Caco-2 (cell line): ENCODE data around the gene STPG3. TPM values are rescaled to one million over a fixed set of nuclear protein-coding genes. Genes with fewer than 3 reads are reported as not detected.
A peak's percentile ranks its signal among the peaks of the same experiment; 100 is the strongest.
"Not testable (repeated sequence)": the region's sequence is repeated elsewhere in the genome, so short reads cannot be mapped to it uniquely, and the experiment has no call there.

Source experiments
- BruUV-seq: library from RNA; stranded (reverse); fragments of 400-500 nt; replicated peaks from 2 replicates; lab custom pipeline; 2021; lab: Mats Ljungman, UMichigan
- CTCF ChIA-PET: fragments of 300-600 bp; sonication (Branson Sonifier 250); formaldehyde crosslinking; loops from one replicate; lab custom pipeline; 2022; ENCODE audit warnings: antibody characterized with exemption; lab: Charles Lee
- POLR2A ChIA-PET: fragments of 300-600 bp; sonication (Branson Sonifier 250); formaldehyde crosslinking; loops from one replicate; lab custom pipeline; 2022; ENCODE audit warnings: antibody characterized with exemption; lab: Charles Lee
- DNase-seq, 2 experiments: peaks; one replicate each; pipeline versions ENCODE4 v3.0.0 to v3.0.0-alpha.2; 2020 to 2022
- H3K27me3 ChIP-seq: replicated peaks from 2 replicates; pipeline ENCODE4 v1.6.0; 2011; ENCODE audit warnings: low read length; ENCODE audit not compliant: control insufficient read depth, insufficient read depth
- H3K36me3 ChIP-seq: 2 replicates; pipeline ENCODE4 v1.5.1; 2011; ENCODE audit warnings: low read length; ENCODE audit not compliant: control insufficient read depth, insufficient read depth
- H3K4me1 ChIP-seq: fragments of 250-450 bp; sonication (Bioruptor Pico); 2 replicates; pipeline ENCODE4 v1.5.1; 2020; ENCODE audit warnings: mild to moderate bottlenecking
- H3K4me3 ChIP-seq: 2 replicates; pipeline ENCODE4 v1.5.1; 2011; ENCODE audit warnings: low read depth, mild to moderate bottlenecking, control low read depth, low read length
- H3K9me3 ChIP-seq: fragments of 250-450 bp; sonication (Bioruptor Pico); 2 replicates; pipeline ENCODE4 v1.5.1; 2020; ENCODE audit warnings: mild to moderate bottlenecking, moderate library complexity
- H3K27ac Mint-ChIP-seq: one replicate; pipeline ENCODE4 v1.8.0; 2022; ENCODE audit warnings: mixed read lengths; ENCODE audit not compliant: unreplicated experiment
- H3K27me3 Mint-ChIP-seq: one replicate; pipeline ENCODE4 v1.8.0; 2022; ENCODE audit warnings: mixed read lengths; ENCODE audit not compliant: insufficient read depth, unreplicated experiment
- H3K36me3 Mint-ChIP-seq: one replicate; pipeline ENCODE4 v1.8.0; 2022; ENCODE audit warnings: mild to moderate bottlenecking, mixed read lengths; ENCODE audit not compliant: insufficient read depth, unreplicated experiment
- H3K4me1 Mint-ChIP-seq: one replicate; pipeline ENCODE4 v1.8.0; 2022; ENCODE audit warnings: low read depth, mixed read lengths; ENCODE audit not compliant: unreplicated experiment
- H3K4me3 Mint-ChIP-seq: one replicate; pipeline ENCODE4 v1.8.0; 2022; ENCODE audit warnings: mild to moderate bottlenecking, moderate library complexity, mixed read lengths; ENCODE audit not compliant: unreplicated experiment
- H3K9me3 Mint-ChIP-seq: one replicate; pipeline ENCODE4 v1.8.0; 2022; ENCODE audit warnings: mixed read lengths; ENCODE audit not compliant: unreplicated experiment
- CTCF ChIP-seq, 2 experiments: fragments of 200-600 bp in 1 of 2; IDR thresholded peaks; 1 replicate in 1 of 2; 2 replicates in 1 of 2; pipeline versions ENCODE4 v1.5.1 to v1.8.0; 2011 to 2022; ENCODE audit warnings: antibody characterized with exemption in 1 of 2, control low read depth in 1 of 2, inconsistent platforms in 1 of 2, low read depth in 1 of 2, low read length in 1 of 2, mild to moderate bottlenecking in 1 of 2, moderate library complexity in 1 of 2; ENCODE audit not compliant: insufficient read depth in 1 of 2, severe bottlenecking in 1 of 2, unreplicated experiment in 1 of 2
- intact Hi-C: fragments of 100-400 bp; cut with micrococcal nuclease; formaldehyde crosslinking; loops from one replicate; pipeline ENCODE4 v1.10.0; 2022; ENCODE audit not compliant: unreplicated experiment
- total RNA-seq: library from RNA; stranded (reverse); gene quantifications from 2 replicates; pipeline ENCODE4 v1.2.3, GENCODE V29; 2022

STPG3 gene
- total RNA-seq, 1 experiment from 2014 or later = not detected

- no peaks in the 10 kb centered on the region for H3K9me3 ChIP-seq
- H3K4me3 ChIP-seq = no peak overlapping the region
- peaks cover 28% of the 10 kb centered on the region for H3K4me1 ChIP-seq
- Mint-ChIP-seq H3K9me3 (no peaks in the 10 kb centered on the region), H3K36me3 (peaks cover 47% of the 10 kb centered on the region), H3K4me1 (peaks cover 13% of the 10 kb centered on the region), H3K27me3 (peaks cover 3% of the 10 kb centered on the region), H3K4me3 (no peak overlapping the region), H3K27ac (no peak overlapping the region)
- H3K36me3 ChIP-seq = 0 out of 2 replicates have a peak, but pooled peaks cover 2% of the 10 kb centered on the region
- no peak for DNase-seq
- intact Hi-C loops = loop anchor here (5.0 kb wide), 1 partner anchor 36 kb away; the partner anchor contains the start of gene TPRN
- CTCF ChIA-PET = interaction anchor here (1.5 kb wide), 1 partner anchor 15 kb away, joined by 3 read pairs; no protein-coding TSS in a partner anchor
- no peaks in the 10 kb centered on the region for H3K27me3 ChIP-seq
- POLR2A ChIA-PET = no interaction called here
- BruUV-seq = no TSS peak
- TF ChIP-seq CTCF (IDR thresholded peaks at IDR 0.05; ENCODE audit: insufficient read depth in 1 of 2, low read depth in 1 of 2, low read length in 1 of 2, severe bottlenecking in 1 of 2, unreplicated experiment in 1 of 2) = no peak
These were observed 13.0 kb upstream of the STPG3 start for GRCh38 chr9:137237759-137238726.

GRCh38 chr9:137239541-137240200, 11.4 kb upstream of the STPG3 start:
- ChIA-PET POLR2A (interaction anchor here (0.6 to 2.4 kb wide), 9 partner anchors 15 to 169 kb away, joined by 3 to 39 read pairs (median 9); partner anchors contain the start of genes NELFB, RNF208 and SAPCD2), CTCF (interaction anchor here (0.7 to 1.6 kb wide), 8 partner anchors 10 to 292 kb away, joined by 3 to 6 read pairs (median 3); no protein-coding TSS in a partner anchor)
- intact Hi-C loops = loop anchor here (2.0 to 10.0 kb wide), 4 partner anchors 17 to 445 kb away; partner anchors contain the start of genes CCDC183, RNF208, TMEM141 and TPRN
- peak overlapping the region; percentile 74 for H3K27ac Mint-ChIP-seq
- not testable (repeated sequence) for H3K27me3 Mint-ChIP-seq, H3K9me3 Mint-ChIP-seq, H3K9me3 ChIP-seq, H3K27me3 ChIP-seq, H3K36me3 ChIP-seq, DNase-seq, BruUV-seq
- H3K4me1 ChIP-seq = peaks cover 32% of the 10 kb centered on the region
- H3K36me3 Mint-ChIP-seq = peaks cover 56% of the 10 kb centered on the region
- peaks cover 12% of the 10 kb centered on the region for H3K4me1 Mint-ChIP-seq
- H3K4me3 Mint-ChIP-seq = peak overlapping the region; percentile 80
- peak overlapping the region; percentile 80 for H3K4me3 ChIP-seq

GRCh38 chr9:137240318-137240840, 10.7 kb upstream of the STPG3 start:
- intact Hi-C loops = loop anchor here (2.0 to 10.0 kb wide), 3 partner anchors 18 to 446 kb away; partner anchors contain the start of genes CCDC183, RNF208 and TMEM141
- H3K27ac Mint-ChIP-seq = peak overlapping the region; percentile 95
- peaks cover 7% of the 10 kb centered on the region for H3K4me1 Mint-ChIP-seq
- Histone ChIP-seq H3K4me3 (peak overlapping the region; percentile 80), H3K27me3 (no peaks in the 10 kb centered on the region), H3K36me3 (peaks cover 2% of the 10 kb centered on the region; the same call in 1 of the 2 replicates), H3K9me3 (no peaks in the 10 kb centered on the region), H3K4me1 (peaks cover 31% of the 10 kb centered on the region)
- H3K36me3 Mint-ChIP-seq = peaks cover 58% of the 10 kb centered on the region
- peaks cover 3% of the 10 kb centered on the region for H3K27me3 Mint-ChIP-seq
- H3K4me3 Mint-ChIP-seq = peak overlapping the region; percentile 80
- CTCF ChIA-PET = interaction anchor here (0.8 to 2.7 kb wide), 11 partner anchors 11 to 293 kb away, joined by 3 to 13 read pairs (median 4); partner anchors contain the start of gene NRARP
- POLR2A ChIA-PET = interaction anchor here (0.5 to 2.4 kb wide), 31 partner anchors 9 to 1333 kb away, joined by 3 to 39 read pairs (median 4); partner anchors contain the start of genes CAMSAP1, ENTPD8, MAN1B1 and MRPL41
- H3K9me3 Mint-ChIP-seq = no peaks in the 10 kb centered on the region
- TSS peak; percentile 61 for BruUV-seq
- DNase-seq = no peak
- TF ChIP-seq CTCF (IDR thresholded peaks at IDR 0.05; ENCODE audit: insufficient read depth in 1 of 2, low read depth in 1 of 2, low read length in 1 of 2, severe bottlenecking in 1 of 2, unreplicated experiment in 1 of 2) = peak in 1 of 2 experiments; percentile 43
